Spleen (tissue), 11 donors: ENCODE results near the gene NTRK2. TPM values are rescaled to one million over a fixed set of nuclear protein-coding genes. Genes with fewer than 3 reads are reported as not detected.

Source experiments
- DNase-seq: peaks from one replicate; pipeline ENCODE4 v3.0.0-alpha.2; 2020
- H3K27ac ChIP-seq, 8 donors: fragments of 200-600 bp; sonication (generic) in 7 of 8; 1 replicate in 4 of 8; 2 replicates in 4 of 8; pipeline versions ENCODE4 v1.5.0 to v1.8.0; 2016 to 2021; ENCODE audit warnings: inconsistent platforms in 4 of 8, mild to moderate bottlenecking in 4 of 8, moderate library complexity in 1 of 8
- H3K27me3 ChIP-seq, 7 donors: fragments of 200-600 bp; sonication (generic) in 6 of 7; replicated peaks in 1 of 7; 1 replicate in 4 of 7; 2 replicates in 3 of 7; pipeline versions ENCODE4 v1.5.0 to v1.8.0; 2016 to 2021; ENCODE audit warnings: inconsistent platforms in 3 of 7, mild to moderate bottlenecking in 1 of 7
- H3K36me3 ChIP-seq, 6 donors: fragments of 200-600 bp; sonication (generic) in 5 of 6; 1 replicate in 4 of 6; 2 replicates in 2 of 6; pipeline versions ENCODE4 v1.5.0 to v1.8.0; 2016 to 2021; ENCODE audit warnings: inconsistent platforms in 2 of 6
- H3K4me1 ChIP-seq, 6 donors: fragments of 200-600 bp; sonication (generic) in 5 of 6; 1 replicate in 3 of 6; 2 replicates in 3 of 6; pipeline versions ENCODE4 v1.5.0 to v1.8.0; 2016 to 2021; ENCODE audit warnings: inconsistent platforms in 3 of 6
- H3K4me3 ChIP-seq, 8 donors: fragments of 200-600 bp; sonication (generic) in 7 of 8; 1 replicate in 4 of 8; 2 replicates in 4 of 8; pipeline versions ENCODE4 v1.5.0 to v1.8.0; 2016 to 2021; ENCODE audit warnings: inconsistent platforms in 4 of 8, mild to moderate bottlenecking in 4 of 8, moderate library complexity in 2 of 8
- H3K9me3 ChIP-seq, 8 donors: fragments of 200-600 bp; sonication (generic) in 7 of 8; 1 replicate in 4 of 8; 2 replicates in 4 of 8; pipeline versions ENCODE4 v1.5.0 to v1.8.0; 2016 to 2021; ENCODE audit warnings: inconsistent platforms in 4 of 8
- POLR2A ChIP-seq, 3 donors: fragments of 450-650 bp; IDR thresholded peaks; one replicate each; pipeline ENCODE4 v1.5.1; 2017; ENCODE audit warnings: antibody characterized with exemption in 3 of 3, mild to moderate bottlenecking in 1 of 3
- POLR2AphosphoS5 ChIP-seq, 3 donors: sonication (generic); formaldehyde crosslinking; IDR thresholded peaks; one replicate each; pipeline ENCODE4 v1.5.1; 2017; ENCODE audit warnings: antibody characterized with exemption in 3 of 3
- WGBS, 5 donors: extraction: QIAGEN DNeasy Blood & Tissue Kit in 3 of 5; methylation state at CpG; one replicate each; pipeline versions ENCODE4 v1.1.5 to v1.1.7; 2013 to 2018; 5-methylcytosine and 5-hydroxymethylcytosine counted together
- intact Hi-C: fragments of 100-400 bp; cut with DNase I; formaldehyde crosslinking; loops from one replicate; pipeline ENCODE4 v1.15.0; 2023; ENCODE audit warnings: low total_unique reads
- polyA plus RNA-seq, 3 donors: library from polyadenylated mRNA; stranded (reverse); fragments of 200-250 nt; gene quantifications; one replicate each; pipeline ENCODE4 v1.2.1, GENCODE V29; 2013
- total RNA-seq, 7 donors: library from RNA; depleted of rRNA in 3 of 7; stranded (reverse); fragments of >200 nt in 3 of 7; fragmentation: NEBNext Ultra II Directional in 4 of 7; extraction: Animal tissue kit (Norgen Biotek cat#: 25700) in 4 of 7; gene quantifications; one replicate each; pipeline versions ENCODE4 v1.1.0 to v1.2.1, GENCODE V29; 2016 to 2021
- TF ChIP-seq, protein P1 (sequence below), 11 experiments: fragments of 200-600 bp in 7 of 11; fragments of 450-650 bp in 4 of 11; sonication (generic) in 4 of 11; IDR thresholded peaks in 8 of 11; conservative IDR thresholded peaks in 3 of 11; 1 replicate in 7 of 11; 2 replicates in 4 of 11; pipeline versions ENCODE4 v1.4.0 to v1.8.0; 2016 to 2021; ENCODE audit warnings: antibody characterized with exemption in 11 of 11, inconsistent platforms in 4 of 11, mild to moderate bottlenecking in 1 of 11
- donor health status: healthy with polysubstance abuse.
- donor health status: DM: no; HTN: no; CAD: no; lungs with moderate emphysema.
- donor health status: DM: no; HTN: no; CAD: no.
- donor health status: Bipolar disorder and iron deficiency.
- donor health status: healthy.
- donor health status: DM: no; HTN: no; CAD: no.
- donor health status: DM: yes; HTN: yes; CAD: no.

NTRK2 gene
- total and polyA plus RNA-seq, 10 donors = 0.63 to 22.7 (median 8.9) TPM

DNA sequence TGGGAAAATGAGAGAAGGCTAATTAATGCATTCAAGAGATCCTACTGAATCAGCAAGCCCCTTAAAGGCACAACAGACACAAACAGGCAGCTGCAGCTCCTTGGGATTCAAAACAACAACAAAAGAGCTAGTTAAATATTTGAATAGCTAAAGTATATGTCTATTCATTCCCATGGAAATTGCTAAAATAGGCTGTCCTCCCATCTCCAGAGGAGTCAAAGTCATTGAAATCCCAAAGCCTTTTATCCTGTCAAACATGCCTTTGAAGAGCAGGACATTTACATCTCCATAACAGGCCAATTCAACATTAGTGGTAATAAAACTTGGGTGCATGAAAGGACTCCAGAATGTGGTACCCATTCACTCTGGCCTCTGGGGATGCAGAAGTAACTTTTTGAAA, 177.4 kb downstream of the NTRK2 start:
- no peaks in the 10 kb centered on the region for H3K36me3 ChIP-seq
- DNase-seq = no peak
- H3K27ac ChIP-seq = no peak overlapping the region
- TF ChIP-seq POLR2AphosphoS5 (IDR thresholded peaks at IDR 0.05) = no peak
- TF ChIP-seq POLR2A (IDR thresholded peaks at IDR 0.05) = no peak
- TF ChIP-seq, protein P1, sequence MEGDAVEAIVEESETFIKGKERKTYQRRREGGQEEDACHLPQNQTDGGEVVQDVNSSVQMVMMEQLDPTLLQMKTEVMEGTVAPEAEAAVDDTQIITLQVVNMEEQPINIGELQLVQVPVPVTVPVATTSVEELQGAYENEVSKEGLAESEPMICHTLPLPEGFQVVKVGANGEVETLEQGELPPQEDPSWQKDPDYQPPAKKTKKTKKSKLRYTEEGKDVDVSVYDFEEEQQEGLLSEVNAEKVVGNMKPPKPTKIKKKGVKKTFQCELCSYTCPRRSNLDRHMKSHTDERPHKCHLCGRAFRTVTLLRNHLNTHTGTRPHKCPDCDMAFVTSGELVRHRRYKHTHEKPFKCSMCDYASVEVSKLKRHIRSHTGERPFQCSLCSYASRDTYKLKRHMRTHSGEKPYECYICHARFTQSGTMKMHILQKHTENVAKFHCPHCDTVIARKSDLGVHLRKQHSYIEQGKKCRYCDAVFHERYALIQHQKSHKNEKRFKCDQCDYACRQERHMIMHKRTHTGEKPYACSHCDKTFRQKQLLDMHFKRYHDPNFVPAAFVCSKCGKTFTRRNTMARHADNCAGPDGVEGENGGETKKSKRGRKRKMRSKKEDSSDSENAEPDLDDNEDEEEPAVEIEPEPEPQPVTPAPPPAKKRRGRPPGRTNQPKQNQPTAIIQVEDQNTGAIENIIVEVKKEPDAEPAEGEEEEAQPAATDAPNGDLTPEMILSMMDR (IDR thresholded peaks at IDR 0.05 in 8 of 11, conservative IDR thresholded peaks at IDR 0.05 in 3 of 11) = no peak
- intact Hi-C loops = no loop called here
- no peak overlapping the region for H3K4me3 ChIP-seq
- no peaks in the 10 kb centered on the region for H3K9me3 ChIP-seq
- H3K27me3 ChIP-seq = no peaks in the 10 kb centered on the region
- no peaks in the 10 kb centered on the region for H3K4me1 ChIP-seq

DNA sequence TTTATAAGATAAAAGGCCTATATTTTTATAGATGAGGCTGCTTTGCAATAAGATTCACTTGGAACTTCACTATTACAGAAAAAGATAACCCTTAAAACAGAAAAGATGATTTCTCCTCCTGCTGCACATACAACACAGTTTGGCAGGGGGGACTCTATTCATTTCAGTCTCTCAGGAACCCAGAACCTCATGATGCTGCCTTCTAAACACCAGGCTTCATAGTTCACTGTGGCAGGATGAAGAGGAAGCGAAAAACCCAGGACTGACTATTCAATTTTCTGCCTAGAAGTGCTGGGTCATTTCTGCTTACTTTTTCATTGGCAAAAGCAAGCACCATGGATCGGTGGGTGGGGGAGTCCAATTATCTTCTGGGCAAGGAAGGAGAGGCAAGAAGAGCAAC, 179.5 kb downstream of the NTRK2 start:
- Histone ChIP-seq H3K36me3 (no peaks in the 10 kb centered on the region), H3K27ac (no peak overlapping the region), H3K4me1 (no peaks in the 10 kb centered on the region), H3K4me3 (no peak overlapping the region), H3K27me3 (no peaks in the 10 kb centered on the region), H3K9me3 (no peaks in the 10 kb centered on the region)
- 64 to 93% (median 81%) methylated on average over 2 of the region's 2 CpGs for WGBS, 5 donors
- TF ChIP-seq POLR2AphosphoS5 (IDR thresholded peaks at IDR 0.05) (no peak), POLR2A (IDR thresholded peaks at IDR 0.05) (no peak)
- TF ChIP-seq, protein P1 (IDR thresholded peaks at IDR 0.05 in 8 of 11, conservative IDR thresholded peaks at IDR 0.05 in 3 of 11) = no peak
- intact Hi-C loops = no loop called here
- no peak for DNase-seq

DNA sequence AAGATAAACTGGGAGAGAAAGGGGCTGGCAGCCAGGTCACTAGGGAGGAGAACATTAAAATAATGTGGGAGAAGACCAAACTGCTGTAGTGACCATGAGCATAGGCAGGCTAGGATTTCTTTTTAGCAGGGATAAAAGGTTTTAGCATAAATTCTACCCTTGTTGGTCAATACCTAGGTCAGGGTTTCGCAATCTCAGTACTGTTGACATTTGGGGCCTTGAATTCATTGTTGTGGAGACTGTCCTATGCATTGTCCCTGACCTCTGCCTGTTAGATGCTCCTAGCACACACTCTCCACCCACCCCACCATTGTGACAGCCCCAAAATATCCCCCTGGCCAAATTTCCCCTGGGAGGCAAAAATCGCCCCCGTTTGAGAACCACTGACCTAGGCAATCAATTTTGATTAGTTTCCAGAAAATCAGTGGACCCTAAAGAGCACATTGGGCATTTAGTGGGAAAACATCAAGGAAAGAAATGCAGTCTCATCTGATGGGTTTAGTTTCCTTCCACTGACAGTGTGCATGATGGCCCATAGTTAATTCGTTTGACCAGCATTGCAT, 181.4 kb downstream of the NTRK2 start:
- no peak for DNase-seq
- no peaks in the 10 kb centered on the region for H3K36me3 ChIP-seq
- H3K4me1 ChIP-seq = no peaks in the 10 kb centered on the region
- H3K27ac ChIP-seq = no peak overlapping the region
- intact Hi-C loops = no loop called here
- H3K27me3 ChIP-seq = no peaks in the 10 kb centered on the region
- TF ChIP-seq, protein P1 (IDR thresholded peaks at IDR 0.05 in 8 of 11, conservative IDR thresholded peaks at IDR 0.05 in 3 of 11) = no peak
- TF ChIP-seq POLR2A (IDR thresholded peaks at IDR 0.05) (no peak), POLR2AphosphoS5 (IDR thresholded peaks at IDR 0.05) (no peak)
- no peak overlapping the region for H3K4me3 ChIP-seq
- no peaks in the 10 kb centered on the region for H3K9me3 ChIP-seq
- WGBS, 5 donors = 86 to 93% (median 92%) methylated on average over 4 of the region's 4 CpGs

DNA sequence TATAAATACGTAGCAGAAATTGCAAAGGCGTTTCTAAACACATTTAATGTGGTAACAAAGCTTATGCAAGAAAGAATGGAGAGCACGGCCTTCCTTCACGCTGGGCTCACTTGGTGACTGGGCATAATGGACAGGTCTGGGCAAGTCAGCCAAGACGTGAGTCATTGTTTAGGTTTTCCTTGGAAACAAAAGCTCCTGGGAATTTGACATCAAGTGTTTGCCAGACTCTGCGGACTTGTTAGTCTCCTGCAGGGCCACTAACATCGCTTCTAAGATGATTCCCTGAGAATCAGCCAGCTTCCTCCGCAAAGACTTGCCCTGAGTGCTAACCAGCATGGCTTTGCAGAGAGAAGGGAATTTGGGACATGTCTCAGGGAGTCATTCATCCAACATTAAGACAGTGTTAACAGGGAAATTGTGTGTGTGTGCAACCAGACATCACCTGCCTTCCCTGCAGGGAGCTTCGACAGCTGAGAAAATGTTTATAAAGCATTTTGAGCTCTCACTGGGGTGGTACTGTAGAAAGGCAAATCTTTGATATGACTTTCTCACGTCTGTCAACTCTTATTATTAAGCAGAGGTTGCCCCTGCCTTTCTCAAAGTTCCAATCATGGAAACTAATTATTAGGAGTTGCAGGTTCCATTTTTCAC, 182.5 kb downstream of the NTRK2 start:
- intact Hi-C loops = no loop called here
- 73 to 93% (median 88%) methylated on average over 9 to 10 of the region's 10 CpGs for WGBS, 5 donors
- no peaks in the 10 kb centered on the region for H3K9me3 ChIP-seq
- TF ChIP-seq POLR2AphosphoS5 (IDR thresholded peaks at IDR 0.05) = no peak
- TF ChIP-seq POLR2A (IDR thresholded peaks at IDR 0.05) = no peak
- TF ChIP-seq, protein P1 (IDR thresholded peaks at IDR 0.05 in 8 of 11, conservative IDR thresholded peaks at IDR 0.05 in 3 of 11) = no peak
- H3K4me1 ChIP-seq = no peaks in the 10 kb centered on the region
- H3K4me3 ChIP-seq = no peak overlapping the region
- H3K27me3 ChIP-seq = no peaks in the 10 kb centered on the region
- no peak overlapping the region for H3K27ac ChIP-seq
- no peak for DNase-seq
- H3K36me3 ChIP-seq = no peaks in the 10 kb centered on the region
